Measurements from ENCODE around the gene FCHO1.

GRCh38 chr19:17787274-17787913 is 36.1 kb downstream of the FCHO1 start:
- TF ChIP-seq CTCF (IDR thresholded peaks at IDR 0.05) (no peak), POLR2A (IDR thresholded peaks at IDR 0.05) (no peak)

Data from tibial nerve (tissue), 3 donors.